Measurements from ENCODE around the gene KIF18A.
"Not testable (repeated sequence)": the region's sequence is repeated elsewhere in the genome, so short reads cannot be mapped to it uniquely, and the experiment has no call there.

KIF18A gene

GRCh38 chr11:28107750-28108618 lies at the start of gene KIF18A, which contains the start of gene METTL15:
Gene KIF18A, minus strand, starts transcription at chr11:28108156. Its CDS starts 10,209 bp downstream, at chr11:28097947.
Gene METTL15, plus strand, starts transcription at chr11:28108388. Its CDS starts 4,947 bp downstream, at chr11:28113335.
- peak; percentile 100 for DNase-seq

GRCh38 chr11:28153586-28153985 lies 45.6 kb upstream of the KIF18A start:
- no peak for DNase-seq

GRCh38 chr11:28152743-28153142 lies 44.8 kb upstream of the KIF18A start:
- DNase-seq = no peak

- DNase-seq = no peak
Measured at GRCh38 chr11:28146123-28146751, 38.3 kb upstream of the KIF18A start.

- no peak for DNase-seq
Measured at GRCh38 chr11:28144808-28145207, 36.9 kb upstream of the KIF18A start.

GRCh38 chr11:28142724-28143123 lies 34.8 kb upstream of the KIF18A start:
- no peak for DNase-seq

GRCh38 chr11:28140689-28141455 lies 32.9 kb upstream of the KIF18A start:
- no peak for DNase-seq

- no peak for DNase-seq
Measured at GRCh38 chr11:28139841-28140415, 32.0 kb upstream of the KIF18A start.

GRCh38 chr11:28137832-28138231 lies 29.9 kb upstream of the KIF18A start:
- DNase-seq = no peak

GRCh38 chr11:28137366-28137765 lies 29.4 kb upstream of the KIF18A start:
- no peak for DNase-seq

- not testable (repeated sequence) for DNase-seq
Measured at GRCh38 chr11:28136157-28136556, 28.2 kb upstream of the KIF18A start.

GRCh38 chr11:28133146-28133545 lies 25.2 kb upstream of the KIF18A start:
- DNase-seq = no peak

GRCh38 chr11:28132548-28132947 lies 24.6 kb upstream of the KIF18A start:
- no peak for DNase-seq

GRCh38 chr11:28123151-28123581 lies 15.2 kb upstream of the KIF18A start:
- no peak for DNase-seq

- no peak for DNase-seq
Measured at GRCh38 chr11:28117712-28118111, 9.8 kb upstream of the KIF18A start.

GRCh38 chr11:28114731-28115130 lies 6.8 kb upstream of the KIF18A start:
- no peak for DNase-seq

- no peak for DNase-seq
Measured at GRCh38 chr11:28114116-28114515, 6.2 kb upstream of the KIF18A start.

GRCh38 chr11:28110821-28111200 lies 2.9 kb upstream of the KIF18A start:
- peak; percentile 19 for DNase-seq

GRCh38 chr11:28110108-28110820 lies 2.3 kb upstream of the KIF18A start:
- DNase-seq = peak; percentile 81

GRCh38 chr11:28108958-28109357 lies 1.0 kb upstream of the KIF18A start:
- no peak for DNase-seq

- DNase-seq = no peak
Measured at GRCh38 chr11:28107191-28107749, 686 bp downstream of the KIF18A start.

Measured in femur (tissue), 1 donor.